ENCODE results near the gene NFYB.

The NFYB gene

DNA sequence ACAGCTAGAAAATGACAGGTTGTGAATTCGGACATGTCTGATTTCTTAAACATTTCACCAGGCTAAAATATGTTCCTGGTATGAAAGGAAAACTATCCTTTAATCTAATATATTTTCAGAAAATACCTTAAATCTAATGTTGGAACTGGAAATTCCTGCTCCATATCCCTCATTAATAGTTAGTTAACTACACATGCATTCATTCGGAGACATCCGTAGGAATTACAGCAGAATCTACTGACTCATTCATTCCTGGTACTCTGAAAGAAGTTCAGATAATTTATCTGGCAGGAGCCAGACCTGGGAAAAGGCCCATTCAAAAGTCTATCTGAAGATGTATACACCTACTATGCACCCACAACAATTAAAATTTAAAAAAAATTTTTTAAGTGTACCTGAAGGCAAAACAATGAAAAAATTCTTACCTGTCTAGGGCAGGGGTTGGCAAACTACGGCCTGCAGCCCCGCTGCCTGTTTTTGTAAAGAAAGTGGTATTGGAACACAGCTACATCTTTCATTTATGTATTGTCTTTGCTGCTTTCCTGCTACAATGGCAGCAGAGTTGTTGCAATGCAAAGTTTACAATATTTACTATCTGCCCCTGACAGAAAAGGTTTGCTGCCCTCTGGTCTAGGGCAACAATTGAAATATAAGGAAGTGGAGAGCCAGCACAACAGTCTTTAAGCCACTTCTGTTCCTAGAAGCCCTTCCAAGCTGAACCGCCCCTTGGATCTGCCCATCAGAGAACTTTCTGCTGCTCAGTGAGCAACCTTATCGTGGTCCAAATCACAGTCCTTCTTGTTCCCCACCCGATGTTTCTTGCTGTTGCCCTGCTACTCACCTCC, 17.9 kb upstream of the NFYB start:
- H3K4me3 ChIP-seq (ENCODE audit: low read length) = no peak overlapping the region
- no peak for DNase-seq (ENCODE audit: low read depth)
- TF ChIP-seq, protein P1, sequence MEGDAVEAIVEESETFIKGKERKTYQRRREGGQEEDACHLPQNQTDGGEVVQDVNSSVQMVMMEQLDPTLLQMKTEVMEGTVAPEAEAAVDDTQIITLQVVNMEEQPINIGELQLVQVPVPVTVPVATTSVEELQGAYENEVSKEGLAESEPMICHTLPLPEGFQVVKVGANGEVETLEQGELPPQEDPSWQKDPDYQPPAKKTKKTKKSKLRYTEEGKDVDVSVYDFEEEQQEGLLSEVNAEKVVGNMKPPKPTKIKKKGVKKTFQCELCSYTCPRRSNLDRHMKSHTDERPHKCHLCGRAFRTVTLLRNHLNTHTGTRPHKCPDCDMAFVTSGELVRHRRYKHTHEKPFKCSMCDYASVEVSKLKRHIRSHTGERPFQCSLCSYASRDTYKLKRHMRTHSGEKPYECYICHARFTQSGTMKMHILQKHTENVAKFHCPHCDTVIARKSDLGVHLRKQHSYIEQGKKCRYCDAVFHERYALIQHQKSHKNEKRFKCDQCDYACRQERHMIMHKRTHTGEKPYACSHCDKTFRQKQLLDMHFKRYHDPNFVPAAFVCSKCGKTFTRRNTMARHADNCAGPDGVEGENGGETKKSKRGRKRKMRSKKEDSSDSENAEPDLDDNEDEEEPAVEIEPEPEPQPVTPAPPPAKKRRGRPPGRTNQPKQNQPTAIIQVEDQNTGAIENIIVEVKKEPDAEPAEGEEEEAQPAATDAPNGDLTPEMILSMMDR (conservative IDR thresholded peaks at IDR 0.05; ENCODE audit: low read depth, low read length) = no peak

DNA sequence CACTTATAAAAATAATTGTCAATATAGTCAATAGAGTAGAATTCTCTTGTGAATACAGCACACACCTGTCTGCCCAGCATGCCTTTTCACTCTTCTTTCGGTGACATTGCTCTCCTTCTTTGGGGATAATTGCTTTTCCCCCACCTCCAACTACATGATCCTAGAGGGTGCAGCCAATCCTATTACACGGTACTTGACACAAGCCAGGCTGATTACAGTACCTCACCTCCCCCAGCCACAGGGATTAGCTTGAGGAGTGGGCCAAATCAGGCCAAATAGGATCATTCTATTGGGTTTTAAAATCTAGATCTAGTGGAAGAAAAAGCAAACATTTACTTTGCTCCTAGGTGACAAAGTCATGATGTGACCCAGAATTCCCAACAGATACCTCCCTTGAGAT, 16.8 kb upstream of the NFYB start:
- TF ChIP-seq, protein P1 (conservative IDR thresholded peaks at IDR 0.05; ENCODE audit: low read depth, low read length) = no peak
- no peak overlapping the region for H3K4me3 ChIP-seq (ENCODE audit: low read length)
- DNase-seq (ENCODE audit: low read depth) = no peak

DNA sequence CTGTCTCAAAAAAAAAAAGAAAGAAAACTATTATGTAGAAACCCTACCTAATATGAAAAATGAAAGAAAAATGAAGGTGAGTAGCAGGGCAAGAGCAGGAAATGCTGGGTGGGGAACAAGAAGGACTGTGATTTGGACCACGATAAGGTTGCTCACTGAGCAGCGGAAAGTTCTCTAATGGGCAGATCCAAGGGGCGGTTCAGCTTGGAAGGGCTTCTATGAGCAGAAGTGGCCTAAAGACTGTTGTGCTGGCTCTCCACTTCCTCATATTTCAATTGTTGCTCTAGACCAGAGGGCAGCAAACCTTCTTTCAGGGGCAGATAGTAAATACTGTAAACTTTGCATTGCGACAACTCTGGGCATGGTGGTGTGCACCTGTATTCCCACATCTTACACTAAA, 16.3 kb upstream of the NFYB start:
- H3K4me3 ChIP-seq (ENCODE audit: low read length) = no peak overlapping the region
- TF ChIP-seq, protein P1 (conservative IDR thresholded peaks at IDR 0.05; ENCODE audit: low read depth, low read length) = no peak
- no peak for DNase-seq (ENCODE audit: low read depth)

DNA sequence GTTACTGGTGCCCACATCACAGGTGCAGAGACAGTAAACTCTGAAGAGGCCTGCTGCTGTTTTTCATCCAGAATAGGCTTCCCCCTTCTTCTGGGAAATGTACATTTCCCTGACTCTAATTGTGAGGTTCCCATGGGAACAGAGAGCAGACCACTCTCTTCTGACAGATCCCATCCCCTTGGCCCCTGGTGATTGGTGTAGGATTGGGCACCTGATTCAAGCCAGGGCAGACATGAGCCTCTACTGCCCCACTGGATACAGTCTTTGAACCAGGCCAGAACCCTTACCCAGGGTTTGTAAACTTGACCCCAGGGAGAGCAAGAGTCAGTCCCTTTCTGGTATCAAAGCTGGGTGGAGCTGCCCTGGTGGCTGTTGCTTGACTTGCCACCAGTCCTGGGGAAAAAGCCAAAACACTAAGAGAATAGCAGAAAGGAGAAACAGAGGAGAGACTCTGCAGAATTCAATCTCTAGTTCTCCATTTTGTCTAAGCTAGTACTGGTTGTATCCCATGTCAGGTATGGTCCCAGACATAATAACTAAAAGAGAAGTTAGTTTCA, 14.8 kb upstream of the NFYB start:
- TF ChIP-seq, protein P1 (conservative IDR thresholded peaks at IDR 0.05; ENCODE audit: low read depth, low read length) = no peak
- no peak overlapping the region for H3K4me3 ChIP-seq (ENCODE audit: low read length)
- DNase-seq (ENCODE audit: low read depth) = no peak

DNA sequence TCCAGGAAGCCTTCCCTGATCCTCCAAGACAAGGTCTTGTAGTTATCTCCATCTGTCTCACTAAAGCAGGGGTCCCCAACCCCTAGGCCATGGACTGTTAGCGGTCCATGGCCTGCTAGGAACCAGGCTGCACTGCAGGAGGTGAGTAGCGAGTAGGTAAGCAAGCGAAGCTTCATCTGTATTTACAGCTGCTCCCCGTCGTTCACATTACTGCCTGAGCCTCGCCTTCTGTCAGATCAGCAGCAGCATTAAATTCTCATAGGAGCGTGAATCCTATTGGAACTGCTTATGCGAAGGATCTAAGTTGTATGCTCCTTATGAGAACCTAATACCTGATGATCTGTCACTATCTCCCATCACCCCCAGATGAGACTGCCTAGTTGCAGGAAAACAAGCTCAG, 12.4 kb upstream of the NFYB start:
- TF ChIP-seq, protein P1 (conservative IDR thresholded peaks at IDR 0.05; ENCODE audit: low read depth, low read length) = no peak
- H3K4me3 ChIP-seq (ENCODE audit: low read length) = no peak overlapping the region
- DNase-seq (ENCODE audit: low read depth) = no peak

DNA sequence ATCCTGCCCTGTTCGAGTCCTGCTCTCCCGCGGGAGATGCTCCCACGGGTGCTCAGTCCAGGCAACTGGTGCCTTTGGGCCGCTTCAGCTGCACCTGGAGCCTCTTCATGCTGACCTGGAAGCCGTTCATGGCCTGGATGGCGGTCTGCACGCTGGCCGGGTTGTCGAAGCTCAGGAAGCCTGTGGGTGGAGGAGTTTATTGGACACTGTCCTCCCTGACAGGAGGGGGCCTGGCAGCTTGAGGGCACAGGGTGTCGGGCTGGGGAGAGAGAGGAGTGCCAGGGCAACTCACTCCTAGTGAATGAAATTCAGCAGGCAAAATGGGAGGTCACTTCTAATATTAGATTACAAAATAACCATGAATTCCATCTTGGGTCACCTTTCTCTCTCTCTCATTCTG, 9.3 kb upstream of the NFYB start:
- H3K4me3 ChIP-seq (ENCODE audit: low read length) = no peak overlapping the region
- TF ChIP-seq, protein P1 (conservative IDR thresholded peaks at IDR 0.05; ENCODE audit: low read depth, low read length) = no peak
- DNase-seq (ENCODE audit: low read depth) = no peak

DNA sequence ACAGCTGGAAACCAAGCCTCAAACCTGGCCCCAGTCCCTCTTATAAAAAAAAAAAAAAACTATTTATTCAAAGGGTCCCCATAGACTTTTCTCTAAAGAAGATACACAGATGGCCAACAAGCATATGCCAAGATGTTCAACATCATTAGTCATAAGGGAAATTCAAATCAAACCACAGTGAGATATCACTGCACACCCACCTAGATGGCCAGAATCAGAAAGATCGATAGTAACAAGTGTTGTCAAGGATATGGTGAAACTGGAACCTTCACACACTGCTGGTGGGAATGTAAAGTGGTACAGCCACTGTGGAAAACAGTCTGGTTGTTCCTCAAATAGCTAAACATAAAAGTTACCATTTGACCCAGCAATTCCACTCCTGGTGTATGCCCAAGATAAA, 5.9 kb upstream of the NFYB start:
- no peak overlapping the region for H3K4me3 ChIP-seq (ENCODE audit: low read length)
- TF ChIP-seq, protein P1 (conservative IDR thresholded peaks at IDR 0.05; ENCODE audit: low read depth, low read length) = no peak

More for the DNA sequence above, 5.9 kb upstream of the NFYB start:
- DNase-seq (ENCODE audit: low read depth) = no peak
